Glutamatergic neuron (in vitro differentiated cells): ENCODE measurements around the gene ITSN1. TPM values are rescaled to one million over a fixed set of nuclear protein-coding genes. Genes with fewer than 3 reads are reported as not detected.

Experiments used
- DNase-seq: peaks from one replicate; pipeline ENCODE4 v3.0.0; 2022
- H3K27ac Mint-ChIP-seq: one replicate; pipeline ENCODE4 v1.8.0; 2020; ENCODE audit warnings: mild to moderate bottlenecking, mixed read lengths, inconsistent platforms; ENCODE audit not compliant: unreplicated experiment
- H3K27me3 Mint-ChIP-seq: one replicate; pipeline ENCODE4 v1.8.0; 2020; ENCODE audit warnings: mild to moderate bottlenecking, moderate library complexity, mixed read lengths, inconsistent platforms; ENCODE audit not compliant: unreplicated experiment
- H3K36me3 Mint-ChIP-seq: one replicate; pipeline ENCODE4 v1.8.0; 2020; ENCODE audit warnings: mild to moderate bottlenecking, mixed read lengths, inconsistent platforms; ENCODE audit not compliant: unreplicated experiment
- H3K4me1 Mint-ChIP-seq: one replicate; pipeline ENCODE4 v1.8.0; 2020; ENCODE audit warnings: mild to moderate bottlenecking, low read depth, mixed read lengths, inconsistent platforms; ENCODE audit not compliant: unreplicated experiment
- H3K4me3 Mint-ChIP-seq: one replicate; pipeline ENCODE4 v1.8.0; 2020; ENCODE audit warnings: mild to moderate bottlenecking, mixed read lengths, inconsistent platforms; ENCODE audit not compliant: unreplicated experiment
- H3K9me3 Mint-ChIP-seq: one replicate; pipeline ENCODE4 v1.8.0; 2020; ENCODE audit warnings: mild to moderate bottlenecking, moderate library complexity, mixed read lengths, inconsistent platforms; ENCODE audit not compliant: unreplicated experiment
- total RNA-seq: library from RNA; stranded (reverse); fragmentation: NEBNext Ultra II Directional; extraction: Animal tissue kit (Norgen Biotek cat#: 25700); gene quantifications from one replicate; pipeline ENCODE4 v1.2.1, GENCODE V29; 2021; ENCODE audit not compliant: unreplicated experiment
- TF ChIP-seq, protein P1 (sequence below): fragments of 200-600 bp; sonication (generic); IDR thresholded peaks from one replicate; pipeline ENCODE4 v1.5.0; 2021; ENCODE audit not compliant: partially characterized antibody, unreplicated experiment

Gene ITSN1
- total RNA-seq, 1 donor from 2014 or later = 89.1 TPM

DNA sequence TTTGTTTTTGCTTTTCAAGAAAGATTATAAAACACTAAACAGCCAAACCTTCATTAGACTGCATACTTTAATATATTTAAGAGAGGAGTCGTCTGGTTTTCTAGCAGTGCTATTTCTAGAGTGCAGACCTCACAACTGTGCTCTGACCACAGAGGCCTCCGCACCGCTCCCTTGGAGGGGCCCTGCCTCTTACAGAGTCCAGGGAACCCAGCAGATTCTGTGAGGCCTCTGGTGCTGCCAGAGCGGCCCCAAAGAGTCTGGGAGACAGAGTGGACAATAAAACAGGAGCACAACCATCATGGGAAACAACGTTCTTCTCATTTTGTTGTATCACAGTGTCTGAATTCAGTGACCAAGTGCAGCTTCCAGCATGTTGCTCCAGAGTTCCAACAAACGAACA lies 267.5 kb downstream of the ITSN1 start:
- TF ChIP-seq, protein P1, sequence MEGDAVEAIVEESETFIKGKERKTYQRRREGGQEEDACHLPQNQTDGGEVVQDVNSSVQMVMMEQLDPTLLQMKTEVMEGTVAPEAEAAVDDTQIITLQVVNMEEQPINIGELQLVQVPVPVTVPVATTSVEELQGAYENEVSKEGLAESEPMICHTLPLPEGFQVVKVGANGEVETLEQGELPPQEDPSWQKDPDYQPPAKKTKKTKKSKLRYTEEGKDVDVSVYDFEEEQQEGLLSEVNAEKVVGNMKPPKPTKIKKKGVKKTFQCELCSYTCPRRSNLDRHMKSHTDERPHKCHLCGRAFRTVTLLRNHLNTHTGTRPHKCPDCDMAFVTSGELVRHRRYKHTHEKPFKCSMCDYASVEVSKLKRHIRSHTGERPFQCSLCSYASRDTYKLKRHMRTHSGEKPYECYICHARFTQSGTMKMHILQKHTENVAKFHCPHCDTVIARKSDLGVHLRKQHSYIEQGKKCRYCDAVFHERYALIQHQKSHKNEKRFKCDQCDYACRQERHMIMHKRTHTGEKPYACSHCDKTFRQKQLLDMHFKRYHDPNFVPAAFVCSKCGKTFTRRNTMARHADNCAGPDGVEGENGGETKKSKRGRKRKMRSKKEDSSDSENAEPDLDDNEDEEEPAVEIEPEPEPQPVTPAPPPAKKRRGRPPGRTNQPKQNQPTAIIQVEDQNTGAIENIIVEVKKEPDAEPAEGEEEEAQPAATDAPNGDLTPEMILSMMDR = no peak
- DNase-seq = no peak
- peak overlapping the region; percentile 57 for H3K27ac Mint-ChIP-seq
- H3K27me3 Mint-ChIP-seq = peaks cover 2% of the 10 kb centered on the region
- H3K4me1 Mint-ChIP-seq = peaks cover 7% of the 10 kb centered on the region
- H3K9me3 Mint-ChIP-seq = peaks cover 3% of the 10 kb centered on the region
- no peak overlapping the region for H3K4me3 Mint-ChIP-seq
- no peaks in the 10 kb centered on the region for H3K36me3 Mint-ChIP-seq

- no peaks in the 10 kb centered on the region for H3K36me3 Mint-ChIP-seq
- H3K4me1 Mint-ChIP-seq = peaks cover 15% of the 10 kb centered on the region
- peaks cover 8% of the 10 kb centered on the region for H3K9me3 Mint-ChIP-seq
- DNase-seq = no peak
- H3K4me3 Mint-ChIP-seq = peak overlapping the region; percentile 91
- TF ChIP-seq, protein P1 = no peak
- H3K27ac Mint-ChIP-seq = no peak overlapping the region
- H3K27me3 Mint-ChIP-seq = peaks cover 6% of the 10 kb centered on the region
Measured at GRCh38 chr21:33914188-33914587, 271.9 kb downstream of the ITSN1 start.

DNA sequence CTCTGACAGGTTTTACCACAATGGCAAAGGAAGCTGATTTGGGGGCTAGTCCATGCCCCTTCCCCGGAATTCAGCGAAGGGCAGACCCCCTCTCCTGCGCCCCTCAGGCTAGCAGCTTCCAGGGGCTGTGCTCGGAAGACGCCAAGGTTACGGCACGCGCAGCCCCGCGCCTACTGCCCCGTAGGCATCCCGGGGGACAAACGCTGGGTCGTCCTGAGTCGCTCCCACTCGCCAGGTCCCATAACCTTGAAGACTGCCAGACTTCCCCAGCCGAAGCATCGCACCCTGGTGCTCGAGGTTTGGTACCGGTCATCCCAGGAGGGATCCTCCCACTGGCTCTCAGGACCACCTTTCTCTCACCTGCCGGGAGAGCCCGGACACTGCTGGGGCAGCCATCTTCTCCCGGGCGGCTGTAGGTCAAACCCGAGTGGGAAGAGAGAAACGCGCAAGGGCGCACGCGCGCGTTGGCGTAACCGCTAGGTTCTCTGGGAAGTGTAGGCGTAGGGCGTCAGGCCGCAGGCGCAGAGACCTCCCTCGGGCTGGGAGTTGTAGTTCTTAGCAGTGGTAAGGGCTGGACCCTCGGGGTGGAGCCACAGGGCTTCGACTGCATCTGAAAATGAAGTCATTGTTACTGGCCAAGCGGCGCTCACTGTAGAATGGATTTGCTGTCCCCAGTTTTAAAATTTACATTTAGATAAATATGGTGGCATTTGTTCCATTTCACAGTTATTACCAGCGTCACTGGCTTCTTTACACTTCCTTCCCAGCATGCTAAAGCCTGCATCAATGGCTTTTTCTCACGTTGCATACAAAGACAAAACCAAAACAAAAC lies 273.3 kb downstream of the ITSN1 start, which contains the start of gene ATP5PO:
Gene ATP5PO, minus strand, starts transcription at position 437 of the 832 bp plus-strand sequence. Its CDS starts 41 bp downstream, at position 396.
- Mint-ChIP-seq H3K9me3 (peaks cover 8% of the 10 kb centered on the region), H3K36me3 (no peaks in the 10 kb centered on the region), H3K4me3 (peak within 1 kb of the TSS; percentile 91), H3K4me1 (peaks cover 15% of the 10 kb centered on the region), H3K27ac (peak within 1 kb of the TSS; percentile 97), H3K27me3 (peaks cover 6% of the 10 kb centered on the region)
- TF ChIP-seq, protein P1 = no peak
- peak; percentile 98 for DNase-seq

DNA sequence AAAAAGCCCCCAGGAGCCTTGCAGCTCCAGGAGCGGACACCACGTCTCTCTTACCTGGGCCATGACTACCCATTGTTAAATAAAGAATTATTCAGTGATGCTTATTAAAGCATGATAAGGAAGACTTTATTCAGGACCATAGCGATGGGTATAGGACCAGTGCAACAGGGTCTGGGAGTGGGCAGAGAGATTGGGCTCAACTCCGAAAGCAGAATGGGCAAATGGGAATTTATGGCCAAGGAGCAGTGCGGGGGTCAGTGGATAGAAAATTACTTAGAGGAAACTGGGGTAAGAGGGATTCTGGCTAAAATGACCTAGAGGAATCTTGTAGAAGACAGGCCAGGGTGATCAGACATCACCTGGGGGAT lies 273.9 kb downstream of the ITSN1 start:
- Mint-ChIP-seq H3K9me3 (peaks cover 8% of the 10 kb centered on the region), H3K4me1 (peaks cover 15% of the 10 kb centered on the region)

More for the DNA sequence above, 273.9 kb downstream of the ITSN1 start:
- Mint-ChIP-seq H3K4me3 (peak overlapping the region; percentile 91), H3K27me3 (peaks cover 6% of the 10 kb centered on the region), H3K27ac (peak overlapping the region; percentile 97), H3K36me3 (no peaks in the 10 kb centered on the region)
- TF ChIP-seq, protein P1 = no peak
- DNase-seq = no peak
